NCI-H1105 treated with DMSO at 0.1 percent for 48 hours (cell line): ENCODE measurements around the gene VOPP1.
"Not testable (repeated sequence)": the region's sequence is repeated elsewhere in the genome, so short reads cannot be mapped to it uniquely, and the experiment has no call there.

ENCODE experiments used
- DNase-seq: peaks from one replicate; lab custom pipeline; 2025; lab: John Stamatoyannopoulos, UW

VOPP1 gene

DNA sequence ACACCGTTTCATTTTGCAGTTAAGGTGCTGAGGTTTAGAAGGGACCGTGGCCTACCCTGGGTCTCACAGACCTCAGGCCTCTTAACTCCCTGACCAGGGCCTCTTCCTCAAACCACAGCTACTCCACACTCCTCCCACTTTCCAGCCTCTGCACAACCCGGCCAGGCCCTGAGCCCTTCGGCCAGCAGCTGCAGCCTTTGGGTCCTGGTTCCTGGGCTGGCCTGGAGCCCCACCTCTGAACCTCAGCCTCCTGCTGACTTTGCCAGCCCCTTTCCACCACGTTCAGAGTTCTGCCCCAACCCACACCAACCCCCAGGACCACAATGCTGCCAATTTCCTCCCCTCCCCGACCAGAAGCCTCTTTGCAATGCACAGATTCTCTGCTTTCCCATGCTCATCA lies 84.1 kb downstream of the VOPP1 start:
- no peak for DNase-seq

DNA sequence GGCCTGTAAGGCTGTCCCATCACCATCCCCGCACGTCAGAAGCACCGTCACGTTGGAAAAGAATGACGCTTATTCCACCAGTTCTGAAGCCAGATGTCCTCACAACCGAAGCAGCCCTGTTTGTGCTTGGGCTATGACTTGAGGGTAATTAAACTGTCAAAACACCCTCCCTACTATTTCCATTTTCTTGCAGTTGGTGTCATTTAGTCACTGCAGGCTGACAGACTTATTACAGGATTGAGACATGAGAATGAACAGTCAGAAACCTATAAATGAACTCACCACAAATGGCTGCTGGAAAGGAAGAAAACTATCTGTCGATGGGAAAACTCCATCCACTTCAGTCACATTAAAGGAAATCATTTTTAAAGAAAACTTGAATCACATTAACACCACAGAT lies 85.3 kb downstream of the VOPP1 start:
- DNase-seq = no peak

- DNase-seq = no peak
Observed at GRCh38 chr7:55486192-55486590, 86.1 kb downstream of the VOPP1 start.

- no peak for DNase-seq
Observed at GRCh38 chr7:55485501-55486191, 86.7 kb downstream of the VOPP1 start.

DNA sequence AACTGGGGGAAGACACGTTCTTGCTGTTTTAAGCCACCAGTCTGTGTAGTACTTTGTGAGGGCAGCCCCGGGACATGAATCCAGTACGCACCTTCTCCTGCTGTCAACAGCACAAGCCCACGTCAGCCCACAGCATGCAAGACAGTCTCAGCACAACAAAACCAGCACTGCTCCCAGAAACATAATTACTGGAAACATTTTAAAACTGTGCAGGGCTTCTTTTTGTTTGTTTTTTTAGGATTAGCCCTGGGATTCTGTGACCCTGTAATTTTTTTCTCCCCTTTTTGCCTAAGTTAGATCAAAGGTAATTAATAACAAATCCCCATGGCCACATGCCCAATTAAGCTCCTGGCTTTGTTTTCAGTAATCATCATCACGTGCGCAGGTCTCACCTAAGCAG lies 87.5 kb downstream of the VOPP1 start:
- no peak for DNase-seq

DNA sequence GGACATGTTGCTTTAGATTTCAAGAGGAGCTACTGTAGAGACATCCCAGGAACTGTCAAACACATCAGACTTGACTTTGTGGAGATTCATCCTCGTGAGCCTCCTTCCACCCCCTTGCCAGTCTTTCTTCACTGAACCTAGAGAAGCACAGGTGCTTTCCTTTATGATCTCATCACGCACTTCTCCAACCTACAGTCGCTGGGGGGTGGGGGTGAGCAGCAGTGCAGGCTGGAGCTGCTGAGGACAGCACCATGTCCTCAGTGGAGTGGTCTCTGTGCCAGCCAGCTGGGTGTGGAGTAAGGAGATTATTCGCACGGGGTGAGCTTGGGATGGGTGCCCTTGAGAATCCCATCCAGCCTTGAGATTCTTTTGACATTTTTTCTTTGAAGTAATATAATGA lies 88.1 kb downstream of the VOPP1 start:
- DNase-seq = no peak

- DNase-seq = no peak
Observed at GRCh38 chr7:55483046-55483445, 89.3 kb downstream of the VOPP1 start.

DNA sequence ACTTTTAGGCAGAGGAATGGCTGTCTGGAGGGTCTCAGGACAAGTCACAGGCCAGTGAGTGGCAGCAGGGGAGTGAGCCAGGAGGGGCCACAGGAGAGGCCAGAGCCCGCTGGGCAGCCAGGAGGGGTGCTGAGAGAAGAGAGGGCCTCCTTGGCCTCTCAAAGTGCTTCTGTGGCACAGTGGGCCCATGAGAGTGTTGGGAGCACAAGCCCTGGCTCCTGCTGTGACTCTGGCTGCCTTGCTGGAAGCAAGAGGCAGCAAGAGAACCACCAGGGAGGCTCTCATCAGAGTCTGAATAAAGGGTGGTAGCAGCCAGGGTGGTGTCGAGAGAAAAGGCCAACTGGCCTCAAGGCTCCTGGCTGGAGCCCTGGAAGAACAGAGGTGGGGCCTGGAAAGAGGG lies 91.1 kb downstream of the VOPP1 start:
- DNase-seq = no peak

- no peak for DNase-seq
Observed at GRCh38 chr7:55478700-55479099, 93.6 kb downstream of the VOPP1 start.

GRCh38 chr7:55477781-55478374 lies 94.4 kb downstream of the VOPP1 start:
- DNase-seq = no peak

DNA sequence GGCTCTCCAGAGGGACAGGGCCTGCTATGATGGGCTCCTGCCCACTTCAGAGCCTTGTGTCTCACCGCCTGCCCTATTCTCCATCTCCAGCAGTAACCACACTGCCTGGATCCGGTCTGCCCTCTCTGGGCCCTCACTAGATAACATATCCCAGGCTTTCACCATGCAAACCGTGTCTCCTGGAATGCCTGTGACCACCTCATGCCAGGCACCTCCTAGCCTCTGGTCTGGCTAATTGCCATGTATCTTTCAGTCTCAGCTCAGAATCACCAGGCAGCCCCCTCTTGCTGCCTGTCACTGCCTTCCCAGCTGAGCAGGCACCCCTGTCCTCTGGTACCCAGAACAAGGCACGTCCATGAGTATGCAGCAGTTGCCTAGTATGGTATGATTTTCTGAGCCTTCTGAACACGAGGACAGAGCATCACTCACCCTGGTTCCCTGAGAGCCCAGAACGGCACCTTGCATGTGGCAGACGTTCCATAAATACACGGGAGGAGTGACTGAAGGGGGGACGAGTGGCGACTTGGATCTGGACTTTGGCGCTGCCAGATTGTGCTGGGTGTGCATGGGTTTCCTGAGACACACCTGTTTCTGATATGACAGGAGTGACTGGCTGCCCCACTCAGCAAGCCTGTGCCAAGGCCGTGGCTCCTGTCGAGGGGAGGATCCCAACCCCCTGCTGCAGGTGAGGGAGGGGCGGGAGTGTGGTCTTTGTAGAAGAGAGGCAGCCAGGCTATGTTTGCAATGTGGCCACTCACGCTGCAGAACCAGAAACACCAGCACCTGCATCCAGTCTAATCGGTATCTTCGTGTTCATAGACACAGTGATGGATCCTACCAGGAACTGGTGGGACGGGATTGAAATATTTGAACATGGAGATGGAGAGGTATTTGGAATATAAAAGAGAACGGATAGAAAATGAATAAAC lies 95.2 kb downstream of the VOPP1 start:
- no peak for DNase-seq

DNA sequence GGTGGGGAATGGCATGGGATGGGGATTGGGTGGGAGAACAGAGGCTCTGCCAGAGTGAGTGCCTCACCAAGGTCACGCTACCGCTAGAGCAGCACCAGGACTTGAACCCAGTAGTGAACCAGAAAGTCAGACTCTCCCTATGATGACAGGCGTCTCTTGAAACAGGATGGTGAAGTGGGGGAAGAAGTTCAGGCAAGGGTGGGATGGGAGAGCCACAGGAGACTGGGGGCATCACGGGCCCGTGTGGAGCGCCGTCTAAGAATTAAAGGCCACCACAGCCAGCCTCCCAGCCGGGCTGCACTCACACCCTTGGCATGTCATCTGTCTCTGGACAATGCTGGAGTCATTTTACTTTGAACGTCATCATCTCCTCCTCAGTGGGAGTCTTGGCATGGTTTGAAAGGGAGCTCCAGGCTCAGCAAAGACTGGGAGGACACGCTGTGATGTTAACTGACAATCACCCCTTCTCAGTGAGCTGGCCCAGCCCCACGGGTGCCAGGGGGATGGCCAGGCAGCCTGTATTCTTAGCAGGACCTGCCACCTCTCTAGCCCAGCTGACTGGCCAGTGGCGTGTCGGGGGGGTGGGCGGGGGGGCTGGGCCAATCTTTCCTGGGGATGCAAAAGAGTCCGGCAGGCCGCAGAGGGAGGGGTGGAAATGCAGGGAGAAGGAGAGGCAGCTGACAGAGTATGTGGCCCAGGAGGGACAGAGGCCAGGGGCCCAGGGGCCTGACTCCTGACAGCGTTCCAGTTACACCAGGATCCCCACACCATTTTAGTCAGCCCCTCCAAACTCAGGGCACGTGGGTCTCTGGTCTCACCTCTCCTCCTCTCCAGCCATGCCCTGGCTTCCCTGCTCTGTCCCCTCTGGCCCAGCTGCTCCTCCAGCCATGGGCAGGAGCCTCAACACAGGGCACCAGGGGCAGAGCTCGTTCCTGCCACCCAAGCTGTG lies 96.2 kb downstream of the VOPP1 start:
- no peak for DNase-seq

DNA sequence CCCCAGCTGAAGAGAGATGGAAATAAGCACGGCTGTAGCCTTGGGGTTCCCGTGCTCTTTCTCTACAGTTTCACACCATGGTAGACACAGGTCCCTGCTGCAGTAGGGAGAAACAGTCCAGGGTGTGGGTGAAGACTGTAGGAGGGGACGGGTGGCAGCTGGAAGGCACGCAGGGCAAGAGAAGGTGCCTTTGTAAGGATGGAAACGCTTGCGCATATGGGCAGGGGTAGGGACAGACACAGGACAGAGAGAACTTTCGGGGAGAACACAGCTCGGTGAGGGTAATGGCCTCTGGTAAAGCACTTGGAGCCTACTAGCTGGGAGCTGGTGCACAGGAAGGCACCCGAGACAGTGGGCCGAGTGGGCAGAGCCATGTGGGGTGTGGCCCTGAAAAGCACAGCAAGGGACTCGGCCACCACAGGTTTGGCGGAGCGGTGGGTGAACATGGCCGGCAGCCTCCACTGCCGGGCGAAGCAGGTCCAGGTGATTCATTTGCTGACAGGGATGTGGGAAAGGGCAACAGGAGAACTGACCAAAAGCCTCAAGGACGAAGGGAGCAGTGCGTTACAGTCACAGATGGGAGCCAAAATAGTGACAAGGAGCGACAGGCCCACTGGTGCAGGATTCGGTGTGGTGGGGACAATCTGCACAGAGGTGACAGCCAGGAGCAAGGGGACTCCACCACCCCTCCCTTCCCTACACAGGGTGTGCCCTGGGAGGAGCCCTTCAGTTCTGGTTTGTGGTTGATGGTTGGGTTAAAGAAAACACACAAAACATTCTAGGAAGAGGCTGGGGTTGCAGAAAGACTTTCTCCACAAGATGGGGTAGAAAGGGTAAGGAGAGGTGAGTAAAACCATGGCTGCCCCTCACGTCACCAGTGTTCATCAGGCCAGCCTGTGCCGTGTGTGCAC lies 97.1 kb downstream of the VOPP1 start:
- DNase-seq = no peak

DNA sequence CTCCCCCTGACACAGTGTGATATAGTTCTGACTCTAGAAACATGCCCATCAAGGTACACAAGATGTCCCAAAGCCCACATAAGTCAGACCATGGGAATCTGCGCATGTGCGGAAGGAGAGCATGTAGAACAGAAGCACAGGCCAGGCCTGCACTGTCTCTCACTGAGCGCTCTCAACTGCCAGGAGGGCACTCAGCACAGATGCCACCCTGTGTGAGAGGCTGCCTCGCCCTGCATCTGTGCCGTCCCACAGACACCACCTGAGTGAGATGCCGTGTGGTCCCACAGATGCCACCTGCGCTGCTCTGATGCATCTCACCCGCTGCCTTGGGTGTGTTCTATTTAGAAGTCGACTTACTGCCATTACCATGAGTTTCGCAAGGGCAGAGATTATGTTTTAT lies 98.4 kb downstream of the VOPP1 start:
- no peak for DNase-seq

DNA sequence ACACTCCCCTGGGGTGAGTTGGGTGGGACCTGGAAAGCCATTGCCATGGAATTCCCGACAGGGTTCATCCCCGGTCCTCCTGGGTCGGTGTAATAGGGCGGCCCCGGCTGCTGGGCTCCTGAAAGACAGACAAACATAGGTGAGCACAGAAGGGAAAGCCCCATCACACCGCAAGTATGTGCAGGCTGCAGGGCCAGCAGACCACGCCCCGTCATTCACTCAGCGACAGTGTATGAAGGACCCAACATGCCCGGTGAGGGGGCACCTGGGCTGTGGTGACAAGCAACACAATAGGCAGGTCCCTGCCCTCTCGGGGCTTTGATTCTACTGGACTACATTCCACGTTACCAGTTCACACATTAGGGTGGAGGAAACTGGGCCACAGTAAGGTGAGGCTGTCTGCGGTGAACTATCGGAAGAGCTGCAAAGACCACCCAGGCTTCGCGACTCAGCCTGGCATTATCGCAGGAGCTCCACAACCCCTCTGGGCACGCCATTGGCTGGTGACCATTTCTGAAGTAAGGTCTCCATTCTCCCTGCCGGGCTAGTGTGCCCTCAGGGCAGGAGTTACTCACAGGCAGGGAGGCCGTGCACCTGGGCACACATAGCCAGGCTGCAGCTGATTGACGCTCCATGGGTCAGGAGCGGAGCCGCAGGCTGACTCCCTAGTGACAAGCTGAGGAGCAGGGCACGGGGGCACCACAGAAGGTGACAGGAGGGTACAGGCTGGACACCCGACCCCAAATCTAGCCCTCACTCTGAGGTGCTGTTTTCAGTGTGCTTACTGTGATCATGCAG lies 99.2 kb downstream of the VOPP1 start:
- no peak for DNase-seq

- DNase-seq = not testable (repeated sequence)
Observed at GRCh38 chr7:55472406-55472805, 99.9 kb downstream of the VOPP1 start.

GRCh38 chr7:55471594-55471993 lies 100.7 kb downstream of the VOPP1 start:
- DNase-seq = not testable (repeated sequence)

DNA sequence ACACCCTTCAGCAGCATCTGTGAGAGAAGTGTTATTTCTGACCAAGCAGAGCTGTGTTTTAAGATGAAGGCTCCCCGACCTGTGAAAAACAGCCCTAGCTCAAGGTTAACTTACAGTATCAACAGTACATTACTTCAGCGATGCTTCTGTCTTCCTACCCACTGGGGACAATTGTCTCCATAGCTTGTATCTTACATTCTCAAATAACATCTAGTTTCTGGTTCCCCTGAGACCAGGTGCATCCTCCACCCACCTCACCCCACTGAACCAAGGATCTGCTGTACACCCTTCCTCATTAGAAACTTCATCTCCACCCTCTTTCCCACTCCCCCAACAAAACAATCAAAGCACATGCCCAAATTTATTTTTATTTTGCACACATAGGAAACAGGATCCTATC lies 102.0 kb downstream of the VOPP1 start:
- DNase-seq = no peak

DNA sequence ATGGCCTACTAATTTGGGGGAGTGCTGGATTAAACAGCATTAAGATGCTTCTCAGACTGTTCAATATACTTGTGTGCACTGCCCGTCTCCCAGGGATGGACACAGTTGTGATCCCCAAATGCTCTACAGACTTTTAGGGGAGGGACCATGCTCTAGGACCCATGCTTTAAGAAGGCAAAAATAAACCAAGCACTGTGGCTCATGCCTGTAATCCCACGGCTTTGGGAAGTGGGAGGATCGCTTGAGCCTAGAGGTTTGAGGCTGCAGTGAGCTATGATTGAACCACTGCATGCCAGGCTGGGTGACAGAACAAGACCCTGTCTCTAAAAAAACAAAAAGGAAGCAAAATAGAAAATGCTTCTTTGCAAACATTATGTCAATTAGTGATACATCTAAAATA lies 102.6 kb downstream of the VOPP1 start:
- no peak for DNase-seq

DNA sequence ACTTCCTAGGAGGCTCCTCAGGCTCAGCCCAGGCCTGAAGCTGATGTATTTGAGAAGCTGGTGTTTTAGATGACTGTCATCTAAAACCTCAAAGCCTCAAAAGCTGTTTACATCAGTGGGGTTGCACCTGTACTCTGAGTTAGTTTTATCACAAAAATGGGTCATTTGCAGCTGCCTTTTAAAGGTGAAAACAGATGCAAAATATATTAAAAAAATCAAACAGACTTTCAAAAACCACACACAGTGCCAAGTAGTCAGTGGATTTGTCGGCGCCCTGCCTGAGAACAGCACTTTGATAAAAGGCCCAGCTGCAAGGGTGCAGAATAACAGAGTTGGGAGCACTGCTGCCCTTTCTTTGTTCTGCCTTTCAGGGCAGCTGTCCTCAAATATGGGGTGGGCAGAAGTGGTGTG lies 103.0 kb downstream of the VOPP1 start:
- DNase-seq = no peak
